GM21360 (cell line): ENCODE data around the gene SRA1.
A peak's percentile ranks its signal among the peaks of the same experiment; 100 is the strongest.

Experiments
- ATAC-seq: cut with Tn5 transposase; IDR thresholded peaks from one replicate; pipeline ENCODE4 v1.9.1; 2021; ENCODE audit warnings: mild to moderate bottlenecking, moderate library complexity; ENCODE audit not compliant: unreplicated experiment

Gene SRA1

DNA sequence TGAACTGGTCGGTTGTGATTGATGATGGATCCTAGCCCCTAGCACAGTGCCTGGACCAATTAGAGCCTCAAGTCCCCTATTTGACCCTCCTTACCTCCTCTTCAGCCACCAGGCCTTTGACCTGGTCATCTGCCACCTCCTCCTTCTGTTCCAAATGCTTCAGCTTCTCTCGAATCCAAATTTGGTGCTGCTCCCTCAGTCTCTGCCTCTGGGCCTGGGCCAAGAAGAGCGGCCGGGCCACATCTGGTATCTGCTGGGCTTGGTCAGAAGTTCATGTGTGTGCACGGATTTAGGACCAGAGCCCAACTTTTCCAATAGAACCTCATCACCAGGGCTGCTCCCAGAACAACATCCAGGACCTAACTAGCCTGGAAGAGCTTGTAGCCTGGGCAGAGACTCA is 13.8 kb upstream of the SRA1 start:
- ATAC-seq: no peak

DNA sequence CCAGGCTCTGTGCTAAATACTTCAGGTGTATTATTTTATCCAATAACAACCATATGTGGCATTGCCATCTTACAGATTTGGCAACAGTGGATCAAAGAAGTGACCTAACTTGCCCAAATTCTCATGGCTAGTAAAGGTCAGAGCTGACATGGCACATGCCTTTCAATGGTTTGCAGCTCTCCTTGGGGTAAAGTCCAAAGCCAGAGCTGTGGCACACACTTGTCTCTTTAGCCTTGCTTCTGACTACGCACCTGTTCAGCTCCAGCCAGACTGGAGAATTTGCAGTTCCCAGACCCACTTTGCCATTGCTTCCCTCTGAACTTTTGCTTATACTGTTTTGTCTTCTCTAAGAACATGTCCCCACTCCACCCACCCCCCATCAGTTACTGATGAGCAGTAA is 13.2 kb upstream of the SRA1 start:
- no peak for ATAC-seq

- no peak for ATAC-seq
Observed at GRCh38 chr5:140570058-140570457, 12.8 kb upstream of the SRA1 start.

DNA sequence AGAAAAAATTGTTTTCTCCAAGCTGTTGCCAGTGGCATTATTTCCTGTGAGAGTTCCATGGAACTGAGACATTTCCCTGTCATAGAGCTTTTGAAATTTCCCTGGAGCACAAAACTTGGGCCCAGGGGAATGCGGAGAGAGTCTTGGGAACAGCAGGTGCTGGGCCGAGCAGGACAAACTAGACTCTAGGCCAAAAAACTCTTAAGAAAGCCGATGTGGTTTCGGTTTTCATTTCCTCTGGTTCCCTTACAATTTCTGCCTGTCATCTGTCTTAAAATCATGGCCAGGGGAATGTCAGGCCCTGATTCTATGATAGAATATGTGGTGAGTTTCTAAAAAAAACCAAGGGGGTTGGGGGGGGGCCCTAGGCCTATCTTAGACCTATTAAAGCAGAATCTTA is 11.9 kb upstream of the SRA1 start:
- no peak for ATAC-seq

DNA sequence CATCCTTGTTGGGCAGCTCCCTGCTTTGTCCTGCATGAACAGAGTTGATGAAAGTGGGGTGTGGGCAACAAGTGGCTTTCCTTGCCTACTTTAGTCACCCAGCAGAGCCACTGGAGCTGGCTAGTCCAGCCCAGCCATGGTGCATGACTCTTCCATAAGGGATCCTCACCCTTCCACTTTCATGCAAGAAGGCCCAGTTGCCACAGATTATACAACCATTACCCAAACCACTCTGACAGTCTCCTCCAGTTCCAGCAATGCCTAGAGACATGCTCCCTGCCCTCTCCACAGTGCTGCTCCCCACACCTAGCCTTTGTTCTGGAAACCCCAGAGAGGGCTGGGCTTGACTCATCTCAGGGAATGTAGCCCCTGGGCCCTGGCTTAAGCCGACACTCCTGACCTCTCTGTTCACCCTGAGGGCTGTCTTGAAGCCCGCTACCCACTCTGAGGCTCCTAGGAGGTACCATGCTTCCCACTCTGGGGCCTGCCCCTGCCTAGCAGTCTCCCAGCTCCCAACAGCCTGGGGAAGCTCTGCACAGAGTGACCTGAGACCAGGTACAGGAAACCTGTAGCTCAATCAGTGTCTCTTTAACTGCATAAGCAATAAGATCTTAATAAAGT is 11.3 kb upstream of the SRA1 start:
- no peak for ATAC-seq

DNA sequence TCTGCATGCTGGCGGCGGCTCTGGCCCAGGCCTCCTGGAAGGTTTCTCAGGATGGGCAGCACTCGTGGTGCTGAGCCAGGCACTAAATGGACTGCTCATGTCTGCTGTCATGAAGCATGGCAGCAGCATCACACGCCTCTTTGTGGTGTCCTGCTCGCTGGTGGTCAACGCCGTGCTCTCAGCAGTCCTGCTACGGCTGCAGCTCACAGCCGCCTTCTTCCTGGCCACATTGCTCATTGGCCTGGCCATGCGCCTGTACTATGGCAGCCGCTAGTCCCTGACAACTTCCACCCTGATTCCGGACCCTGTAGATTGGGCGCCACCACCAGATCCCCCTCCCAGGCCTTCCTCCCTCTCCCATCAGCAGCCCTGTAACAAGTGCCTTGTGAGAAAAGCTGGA is 10.6 kb upstream of the SRA1 start:
- no peak for ATAC-seq

DNA sequence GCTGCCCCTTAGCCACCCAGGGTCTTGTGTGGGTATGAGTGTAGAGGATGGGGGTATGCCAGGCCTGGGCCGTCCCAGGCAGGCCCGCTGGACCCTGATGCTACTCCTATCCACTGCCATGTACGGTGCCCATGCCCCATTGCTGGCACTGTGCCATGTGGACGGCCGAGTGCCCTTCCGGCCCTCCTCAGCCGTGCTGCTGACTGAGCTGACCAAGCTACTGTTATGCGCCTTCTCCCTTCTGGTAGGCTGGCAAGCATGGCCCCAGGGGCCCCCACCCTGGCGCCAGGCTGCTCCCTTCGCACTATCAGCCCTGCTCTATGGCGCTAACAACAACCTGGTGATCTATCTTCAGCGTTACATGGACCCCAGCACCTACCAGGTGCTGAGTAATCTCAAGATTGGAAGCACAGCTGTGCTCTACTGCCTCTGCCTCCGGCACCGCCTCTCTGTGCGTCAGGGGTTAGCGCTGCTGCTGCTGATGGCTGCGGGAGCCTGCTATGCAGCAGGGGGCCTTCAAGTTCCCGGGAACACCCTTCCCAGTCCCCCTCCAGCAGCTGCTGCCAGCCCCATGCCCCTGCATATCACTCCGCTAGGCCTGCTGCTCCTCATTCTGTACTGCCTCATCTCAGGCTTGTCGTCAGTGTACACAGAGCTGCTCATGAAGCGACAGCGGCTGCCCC is 10.0 kb upstream of the SRA1 start:
- ATAC-seq: no peak

GRCh38 chr5:140566665-140567064 is 9.4 kb upstream of the SRA1 start:
- no peak for ATAC-seq

DNA sequence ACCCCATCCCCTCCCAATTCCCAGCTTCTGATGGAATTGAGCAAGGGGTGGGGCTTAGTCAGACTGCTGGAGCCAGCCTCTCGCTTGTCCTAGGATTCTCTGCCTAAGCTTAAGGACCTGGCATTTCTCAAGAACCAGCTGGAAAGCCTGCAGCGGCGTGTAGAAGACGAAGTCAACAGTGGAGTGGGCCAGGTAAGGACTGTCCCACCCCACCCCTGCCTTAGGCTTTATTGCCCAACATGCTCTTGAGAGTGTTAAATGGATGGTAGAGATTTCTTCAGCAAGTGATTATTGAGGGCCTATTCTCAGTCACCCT is 8.5 kb upstream of the SRA1 start:
- ATAC-seq: no peak

- no peak for ATAC-seq
Observed at GRCh38 chr5:140565024-140565779, 7.9 kb upstream of the SRA1 start.

DNA sequence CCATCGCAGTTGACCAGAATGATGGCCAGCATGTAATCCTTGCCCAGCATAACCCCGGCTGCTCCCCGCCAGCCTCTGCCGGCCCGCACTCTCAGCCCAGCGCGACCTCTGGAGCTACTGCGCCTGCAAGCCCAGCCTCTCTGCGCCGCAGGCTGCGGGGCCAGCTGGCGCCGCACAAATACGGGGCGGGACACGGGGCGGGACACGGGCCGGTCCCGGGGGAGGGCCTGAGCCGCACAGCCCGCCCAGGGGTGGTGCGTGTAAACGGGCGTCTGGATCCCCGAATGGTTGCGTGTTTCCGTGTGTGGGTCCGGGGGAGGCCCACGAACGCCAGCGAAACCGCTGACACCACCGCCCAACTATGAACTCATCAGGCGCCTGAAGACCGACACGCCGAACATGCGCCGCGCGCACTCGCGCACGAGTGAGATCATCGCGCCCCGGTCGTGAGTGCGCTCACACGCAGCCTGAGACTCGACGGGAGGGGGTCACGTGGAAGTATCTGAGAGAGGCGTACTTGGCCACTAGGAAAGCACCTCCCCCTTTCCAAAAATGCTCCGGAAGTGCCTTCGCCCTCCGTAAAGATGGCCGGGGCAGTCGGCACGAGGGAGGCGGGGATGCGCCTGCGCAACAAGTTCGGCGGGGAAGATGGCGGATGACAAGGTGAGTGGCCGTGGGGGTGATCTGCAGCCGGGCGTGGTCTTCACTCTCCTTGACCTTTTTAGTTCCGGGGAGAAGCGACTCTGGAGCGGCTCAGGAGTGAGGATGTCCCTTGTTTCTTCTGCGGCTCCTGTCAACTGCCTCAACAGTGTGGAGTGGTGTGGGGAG is 7.1 kb upstream of the SRA1 start, which contains the start of the genes APBB3 and SLC35A4:
APBB3 (minus strand) TSS at position 403 of the 828 bp plus-strand sequence; CDS start at position 50, 353 bp downstream.
SLC35A4 (plus strand) TSS at position 633 of the 828 bp plus-strand sequence. CDS start 2,342 bp downstream, outside the sequence.
- peak; percentile 90 for ATAC-seq

DNA sequence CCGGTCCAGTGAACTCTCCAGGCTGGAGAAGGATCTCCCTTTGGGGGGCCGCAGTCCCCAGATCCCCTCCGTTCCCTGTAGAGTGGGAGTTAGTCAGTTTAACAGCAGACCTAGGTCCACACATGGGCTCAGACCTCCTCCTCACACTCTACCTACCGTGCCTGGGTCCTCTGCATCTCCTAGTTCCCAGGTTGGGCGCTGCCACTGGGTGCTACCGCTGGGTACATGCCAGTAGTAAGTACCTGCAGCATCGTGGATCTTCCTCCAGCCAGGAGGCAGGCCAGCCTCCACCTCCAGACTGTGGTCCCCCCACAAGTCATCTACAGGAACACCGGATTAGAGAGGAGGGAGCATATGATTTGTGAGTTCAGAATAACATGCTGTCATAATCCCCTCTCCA is 6.3 kb upstream of the SRA1 start:
- ATAC-seq: no peak

DNA sequence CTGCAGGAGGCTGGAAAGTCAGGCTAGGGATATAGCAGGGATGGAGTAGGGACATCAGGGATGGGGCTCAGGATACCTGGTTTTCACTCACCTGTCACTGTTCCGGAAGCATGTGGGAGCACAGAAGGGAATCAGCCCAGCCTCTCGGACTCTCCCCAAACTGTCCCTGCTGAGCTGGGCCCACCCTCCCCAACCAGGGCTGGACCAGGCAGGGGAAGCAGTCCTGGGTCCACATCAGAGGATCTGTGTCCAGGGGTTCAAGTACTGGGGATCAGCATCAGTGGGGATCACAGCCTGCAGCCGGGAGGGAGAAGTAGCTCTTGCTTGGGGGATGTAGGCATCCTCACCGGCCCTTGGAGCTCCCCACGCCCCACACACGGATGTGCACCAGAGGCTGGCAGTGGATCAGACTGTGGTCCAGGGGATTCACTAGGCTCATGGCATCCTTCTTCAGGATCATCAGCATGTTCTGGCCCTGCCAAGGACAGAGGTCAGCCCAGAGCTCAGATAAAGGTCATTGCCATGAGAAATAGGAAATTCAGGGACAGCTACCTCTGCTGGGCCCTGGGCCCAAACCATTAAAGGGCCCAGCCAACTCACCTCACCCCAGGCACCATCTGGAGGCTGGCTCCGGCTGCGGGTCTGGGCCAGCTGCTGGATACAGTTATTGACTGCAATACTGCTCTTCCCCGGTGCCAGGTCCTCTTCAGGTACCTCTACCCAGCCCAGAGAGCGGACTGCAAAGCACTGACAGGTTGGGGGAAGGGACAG is 4.7 kb upstream of the SRA1 start:
- no peak for ATAC-seq

DNA sequence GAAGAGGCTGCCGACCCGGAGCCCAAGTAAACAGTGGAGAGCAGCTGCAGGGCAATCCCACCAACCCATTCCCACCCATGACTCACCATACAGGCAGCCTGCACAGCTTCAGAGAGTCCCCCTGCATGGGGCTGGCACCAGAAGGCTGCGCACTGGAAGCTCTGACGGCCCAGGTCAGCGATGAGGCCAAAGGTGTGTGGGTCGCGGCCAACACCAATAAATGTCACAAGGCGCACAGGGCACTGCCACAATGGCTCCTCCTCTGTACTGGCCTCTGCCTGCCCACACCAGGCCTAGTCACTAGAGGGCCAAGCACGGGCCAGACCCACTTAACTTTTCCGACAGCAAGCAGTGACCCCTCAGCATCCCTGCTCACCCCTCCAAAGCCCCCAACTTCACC is 3.0 kb upstream of the SRA1 start:
- no peak for ATAC-seq

GRCh38 chr5:140558542-140558941 is 1.3 kb upstream of the SRA1 start:
- ATAC-seq: no peak

DNA sequence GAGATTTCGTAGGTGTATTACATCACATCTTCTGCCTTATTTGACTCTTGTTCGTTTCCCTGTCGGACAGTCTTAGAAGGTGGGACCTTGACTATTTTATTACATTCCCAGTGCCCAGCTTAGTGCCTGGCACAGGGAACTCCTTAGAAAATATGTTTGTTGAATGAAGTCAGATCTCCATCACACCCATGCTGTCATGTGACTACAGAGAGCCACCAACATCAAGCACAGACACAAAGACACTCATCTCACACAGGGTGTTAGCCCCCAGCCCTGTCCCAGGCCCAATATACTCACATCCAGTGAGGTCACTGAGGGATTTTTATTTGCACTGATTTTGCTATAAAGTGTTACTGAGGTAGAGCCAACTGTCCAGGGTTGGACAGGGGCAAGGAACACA is 692 bp upstream of the SRA1 start:
- no peak for ATAC-seq

GRCh38 chr5:140556438-140556837 is 835 bp downstream of the SRA1 start:
- no peak for ATAC-seq

- no peak for ATAC-seq
Observed at GRCh38 chr5:140555747-140556312, 1.4 kb downstream of the SRA1 start.

DNA sequence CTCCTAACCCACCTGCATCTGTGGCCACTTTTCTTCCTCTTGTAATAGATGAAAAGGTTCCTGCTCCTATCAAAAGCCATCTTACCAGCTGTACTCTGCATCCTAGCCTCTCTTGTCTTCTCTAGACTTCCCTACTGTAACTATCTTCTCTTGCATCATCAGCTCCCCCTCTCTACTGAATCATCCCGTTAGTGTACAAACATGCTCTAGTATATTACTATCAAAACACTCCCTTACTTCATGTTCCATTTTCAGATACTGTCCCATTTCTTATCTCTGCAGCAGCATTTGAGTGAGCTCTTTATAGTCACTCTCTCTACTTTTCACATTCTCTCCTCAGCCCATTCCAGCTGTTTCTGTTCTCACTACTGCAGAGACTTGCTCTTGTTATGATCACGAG is 2.8 kb downstream of the SRA1 start:
- ATAC-seq: no peak

- ATAC-seq: no peak
Observed at GRCh38 chr5:140553657-140554056, 3.6 kb downstream of the SRA1 start.
